GM23338 (cell line): Measurements from ENCODE around the gene SMTN. TPM values are rescaled to one million over a fixed set of nuclear protein-coding genes. Genes with fewer than 3 reads are reported as not detected.

ENCODE experiments used
- ATAC-seq: fragments of 200-7000 bp; cut with Tn5 transposase; 3 replicates; pipeline ENCODE4 v1.9.1; 2020
- DNase-seq: peaks from one replicate; pipeline ENCODE4 v3.0.0-alpha.2; 2015; ENCODE audit warnings: low spot score
- H2AFZ ChIP-seq: fragments of 200-600 bp; sonication (generic); 2 replicates; pipeline ENCODE4 v1.8.0; 2016; ENCODE audit warnings: antibody characterized with exemption, mild to moderate bottlenecking, moderate library complexity
- H3F3A ChIP-seq: fragments of 200-600 bp; sonication (generic); replicated peaks from 2 replicates; pipeline ENCODE4 v1.8.0; 2017; ENCODE audit warnings: antibody characterized with exemption, mixed run types, low read depth
- H3K27ac ChIP-seq: fragments of 200-600 bp; sonication (generic); 2 replicates; pipeline ENCODE4 v1.6.1; 2016; ENCODE audit warnings: low read depth
- H3K27me3 ChIP-seq: fragments of 200-600 bp; sonication (generic); 2 replicates; pipeline ENCODE4 v1.8.0; 2016; ENCODE audit warnings: mild to moderate bottlenecking, mixed run types, moderate library complexity; ENCODE audit not compliant: insufficient read depth
- H3K36me3 ChIP-seq: fragments of 200-600 bp; sonication (generic); 2 replicates; pipeline ENCODE4 v1.8.0; 2016; ENCODE audit warnings: mild to moderate bottlenecking; ENCODE audit not compliant: insufficient read depth
- H3K4me1 ChIP-seq: fragments of 200-600 bp; sonication (generic); 2 replicates; pipeline ENCODE4 v1.8.0; 2016; ENCODE audit warnings: mild to moderate bottlenecking, moderate library complexity; ENCODE audit not compliant: insufficient read depth
- H3K4me2 ChIP-seq: fragments of 200-600 bp; sonication (generic); 2 replicates; pipeline ENCODE4 v1.7.1; 2017; ENCODE audit warnings: mixed run types
- H3K4me3 ChIP-seq: fragments of 200-600 bp; sonication (generic); 2 replicates; pipeline ENCODE4 v1.6.1; 2016; ENCODE audit warnings: mixed run types
- H3K79me2 ChIP-seq: fragments of 200-600 bp; sonication (generic); replicated peaks from 2 replicates; pipeline ENCODE4 v1.8.0; 2017; ENCODE audit warnings: mild to moderate bottlenecking; ENCODE audit not compliant: insufficient read depth
- H3K9me2 ChIP-seq: fragments of 200-600 bp; sonication (generic); 2 replicates; pipeline ENCODE4 v1.8.0; 2017; ENCODE audit not compliant: insufficient read depth
- H4K20me1 ChIP-seq: fragments of 200-600 bp; sonication (generic); replicated peaks from 2 replicates; pipeline ENCODE4 v1.8.0; 2017; ENCODE audit warnings: mild to moderate bottlenecking; ENCODE audit not compliant: insufficient read depth
- H3K27ac Mint-ChIP-seq: 2 replicates; pipeline ENCODE4 v1.8.0; 2020; ENCODE audit warnings: inconsistent platforms, mild to moderate bottlenecking, moderate library complexity, mixed read lengths
- H3K27me3 Mint-ChIP-seq: 3 replicates; pipeline ENCODE4 v1.8.0; 2022; ENCODE audit warnings: low read depth, mild to moderate bottlenecking, moderate library complexity, mixed read lengths, inconsistent platforms; ENCODE audit not compliant: insufficient read depth, poor library complexity
- H3K36me3 Mint-ChIP-seq: 3 replicates; pipeline ENCODE4 v1.8.0; 2021; ENCODE audit warnings: low read depth, mild to moderate bottlenecking, inconsistent platforms, moderate library complexity, mixed read lengths
- H3K4me1 Mint-ChIP-seq: 3 replicates; pipeline ENCODE4 v1.8.0; 2020; ENCODE audit warnings: mild to moderate bottlenecking, inconsistent platforms, mixed read lengths
- H3K4me3 Mint-ChIP-seq: 3 replicates; pipeline ENCODE4 v1.8.0; 2021; ENCODE audit warnings: moderate library complexity, mild to moderate bottlenecking, inconsistent platforms, mixed read lengths
- H3K9me3 Mint-ChIP-seq: 3 replicates; pipeline ENCODE4 v1.8.0; 2020; ENCODE audit warnings: moderate library complexity, mild to moderate bottlenecking, inconsistent platforms, mixed read lengths
- STAT1 ChIP-seq: IDR thresholded peaks from one replicate; pipeline ENCODE4 v1.6.1; 2016; ENCODE audit warnings: antibody characterized with exemption; ENCODE audit not compliant: unreplicated experiment
- polyA plus RNA-seq: library from polyadenylated mRNA; unstranded; fragments of >200 nt; fragmentation: Nextera tagmentation; extraction: Ambion mirVana; gene quantifications from 2 replicates; pipeline ENCODE4 v1.2.1, GENCODE V29; 2016
- total RNA-seq: library from RNA; depleted of rRNA; stranded (reverse); fragments of >200 nt; shearing (Covaris generic); gene quantifications from 2 replicates; pipeline ENCODE4 v1.2.3, GENCODE V29; 2014
- TF ChIP-seq, protein P1 (sequence below), 2 experiments: fragments of 200-600 bp in 1 of 2; sonication (generic) in 1 of 2; conservative IDR thresholded peaks; 2 replicates each; pipeline versions ENCODE4 v1.5.1 to v1.6.1; 2016 to 2017; ENCODE audit warnings: antibody characterized with exemption in 2 of 2, low read depth in 2 of 2, mild to moderate bottlenecking in 2 of 2, moderate library complexity in 1 of 2
- TF ChIP-seq, protein P2 (sequence below): IDR thresholded peaks from one replicate; pipeline ENCODE4 v1.6.1; 2018; ENCODE audit warnings: antibody characterized with exemption; ENCODE audit not compliant: unreplicated experiment

Gene SMTN
- total and polyA plus RNA-seq, 2 experiments from 2014 or later: 27.4 to 32.2 TPM

DNA sequence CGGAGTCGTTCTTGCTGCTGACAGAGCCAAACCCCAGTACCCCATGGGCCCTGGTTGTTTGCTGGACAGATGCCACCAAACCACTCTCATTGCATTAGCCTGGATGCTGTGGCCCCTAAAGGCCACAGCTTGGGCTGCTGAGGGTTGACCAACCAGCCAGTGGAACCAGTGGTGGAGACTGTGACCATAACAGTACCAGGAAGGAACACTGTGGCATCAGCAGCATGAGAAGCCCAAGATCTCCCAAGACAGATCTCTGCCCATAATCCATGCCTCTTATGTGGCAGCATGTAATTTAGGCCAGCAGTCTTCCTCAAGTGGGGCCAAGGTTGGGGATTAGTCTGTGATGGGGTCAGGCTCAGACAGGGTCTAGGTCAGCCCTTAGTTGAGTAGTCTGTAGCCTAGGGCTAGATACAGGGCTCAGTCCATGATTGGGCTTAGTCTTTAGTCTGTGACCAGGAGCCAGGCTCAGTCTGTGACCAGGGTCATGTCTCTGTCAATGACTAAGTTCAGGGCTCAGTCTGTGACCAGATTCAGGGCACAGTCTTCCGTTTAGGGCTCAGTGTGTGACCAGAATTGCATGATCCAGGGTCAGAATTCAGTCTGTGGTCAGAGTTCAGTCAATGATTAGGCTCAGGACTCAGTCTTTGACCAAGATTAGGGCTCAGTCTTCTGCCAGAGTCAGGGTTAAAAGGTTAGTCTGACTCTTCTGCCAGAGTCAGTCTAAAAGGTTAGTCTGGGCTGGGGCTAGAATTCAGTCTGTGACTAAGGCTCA, 37.1 kb downstream of the SMTN start:
- H4K20me1 ChIP-seq: no peaks in the 10 kb centered on the region
- no peak for DNase-seq
- no peaks in the 10 kb centered on the region for H3K79me2 ChIP-seq
- no peak for ATAC-seq
- Mint-ChIP-seq H3K27me3 (peaks cover 9% of the 10 kb centered on the region), H3K27ac (no peak overlapping the region), H3K9me3 (no peaks in the 10 kb centered on the region), H3K4me3 (no peak overlapping the region), H3K36me3 (no peaks in the 10 kb centered on the region), H3K4me1 (peaks cover 16% of the 10 kb centered on the region)
- no peaks in the 10 kb centered on the region; the same call in 1 of the 2 replicates for H3K36me3 ChIP-seq
- no peaks in the 10 kb centered on the region for H3K9me2 ChIP-seq
- no peak overlapping the region for H3K27ac ChIP-seq
- H3K4me2 ChIP-seq: no peak overlapping the region
- TF ChIP-seq STAT1: no peak
- TF ChIP-seq, protein P1, sequence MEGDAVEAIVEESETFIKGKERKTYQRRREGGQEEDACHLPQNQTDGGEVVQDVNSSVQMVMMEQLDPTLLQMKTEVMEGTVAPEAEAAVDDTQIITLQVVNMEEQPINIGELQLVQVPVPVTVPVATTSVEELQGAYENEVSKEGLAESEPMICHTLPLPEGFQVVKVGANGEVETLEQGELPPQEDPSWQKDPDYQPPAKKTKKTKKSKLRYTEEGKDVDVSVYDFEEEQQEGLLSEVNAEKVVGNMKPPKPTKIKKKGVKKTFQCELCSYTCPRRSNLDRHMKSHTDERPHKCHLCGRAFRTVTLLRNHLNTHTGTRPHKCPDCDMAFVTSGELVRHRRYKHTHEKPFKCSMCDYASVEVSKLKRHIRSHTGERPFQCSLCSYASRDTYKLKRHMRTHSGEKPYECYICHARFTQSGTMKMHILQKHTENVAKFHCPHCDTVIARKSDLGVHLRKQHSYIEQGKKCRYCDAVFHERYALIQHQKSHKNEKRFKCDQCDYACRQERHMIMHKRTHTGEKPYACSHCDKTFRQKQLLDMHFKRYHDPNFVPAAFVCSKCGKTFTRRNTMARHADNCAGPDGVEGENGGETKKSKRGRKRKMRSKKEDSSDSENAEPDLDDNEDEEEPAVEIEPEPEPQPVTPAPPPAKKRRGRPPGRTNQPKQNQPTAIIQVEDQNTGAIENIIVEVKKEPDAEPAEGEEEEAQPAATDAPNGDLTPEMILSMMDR (conservative IDR thresholded peaks at IDR 0.05; ENCODE audit: low read depth in 2 of 2): no peak
- no peak overlapping the region for H3K4me3 ChIP-seq
- H3K4me1 ChIP-seq: peaks cover 6% of the 10 kb centered on the region; the same call in 1 of the 2 replicates
- no peak overlapping the region for H2AFZ ChIP-seq
- H3F3A ChIP-seq: no peaks in the 10 kb centered on the region
- no peaks in the 10 kb centered on the region for H3K27me3 ChIP-seq

DNA sequence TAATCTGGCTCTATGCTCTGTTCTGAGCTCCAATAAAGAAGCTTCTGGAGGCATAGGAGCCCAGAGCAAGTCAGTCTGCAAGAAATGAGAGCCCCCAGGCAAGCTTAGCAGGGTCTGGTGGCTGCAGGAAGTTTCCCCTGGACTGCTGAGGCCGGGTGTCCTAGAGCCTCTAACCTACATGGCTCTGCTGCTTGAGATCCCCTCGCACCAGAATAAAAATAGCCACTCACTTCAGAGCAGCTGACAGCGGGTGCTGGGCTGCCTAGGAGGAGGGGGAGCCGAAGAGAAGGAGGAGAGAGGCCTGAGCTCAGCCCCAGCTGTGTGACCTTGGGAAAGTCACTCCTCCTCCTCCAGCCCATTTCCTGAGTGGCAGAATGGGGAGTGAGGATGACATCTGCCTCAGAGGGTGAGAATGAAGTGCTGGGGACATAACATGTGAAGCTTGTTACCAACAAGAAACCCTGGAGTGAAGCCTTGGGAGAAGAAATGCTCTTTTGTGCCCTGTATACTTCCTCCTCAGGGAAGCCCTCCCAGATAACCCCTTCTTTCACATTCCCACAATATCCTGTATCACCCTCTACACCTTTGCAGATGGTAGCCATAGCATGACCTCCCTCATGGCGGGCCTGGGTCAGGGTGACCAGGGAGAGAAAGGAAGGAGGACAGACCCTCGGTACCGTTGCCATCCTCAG, 38.1 kb downstream of the SMTN start:
- no peak overlapping the region for H3K27ac ChIP-seq
- H3K27ac Mint-ChIP-seq: no peak overlapping the region
- H3K36me3 Mint-ChIP-seq: no peaks in the 10 kb centered on the region
- DNase-seq (no peak), ATAC-seq (no peak)
- no peaks in the 10 kb centered on the region for H3K9me3 Mint-ChIP-seq
- no peaks in the 10 kb centered on the region for H3K79me2 ChIP-seq
- peaks cover 6% of the 10 kb centered on the region; the same call in 1 of the 2 replicates for H3K4me1 ChIP-seq
- no peak overlapping the region for H2AFZ ChIP-seq
- no peak overlapping the region for H3K4me2 ChIP-seq
- H3K4me1 Mint-ChIP-seq: peaks cover 19% of the 10 kb centered on the region
- H3K4me3 Mint-ChIP-seq: no peak overlapping the region
- TF ChIP-seq, protein P2, sequence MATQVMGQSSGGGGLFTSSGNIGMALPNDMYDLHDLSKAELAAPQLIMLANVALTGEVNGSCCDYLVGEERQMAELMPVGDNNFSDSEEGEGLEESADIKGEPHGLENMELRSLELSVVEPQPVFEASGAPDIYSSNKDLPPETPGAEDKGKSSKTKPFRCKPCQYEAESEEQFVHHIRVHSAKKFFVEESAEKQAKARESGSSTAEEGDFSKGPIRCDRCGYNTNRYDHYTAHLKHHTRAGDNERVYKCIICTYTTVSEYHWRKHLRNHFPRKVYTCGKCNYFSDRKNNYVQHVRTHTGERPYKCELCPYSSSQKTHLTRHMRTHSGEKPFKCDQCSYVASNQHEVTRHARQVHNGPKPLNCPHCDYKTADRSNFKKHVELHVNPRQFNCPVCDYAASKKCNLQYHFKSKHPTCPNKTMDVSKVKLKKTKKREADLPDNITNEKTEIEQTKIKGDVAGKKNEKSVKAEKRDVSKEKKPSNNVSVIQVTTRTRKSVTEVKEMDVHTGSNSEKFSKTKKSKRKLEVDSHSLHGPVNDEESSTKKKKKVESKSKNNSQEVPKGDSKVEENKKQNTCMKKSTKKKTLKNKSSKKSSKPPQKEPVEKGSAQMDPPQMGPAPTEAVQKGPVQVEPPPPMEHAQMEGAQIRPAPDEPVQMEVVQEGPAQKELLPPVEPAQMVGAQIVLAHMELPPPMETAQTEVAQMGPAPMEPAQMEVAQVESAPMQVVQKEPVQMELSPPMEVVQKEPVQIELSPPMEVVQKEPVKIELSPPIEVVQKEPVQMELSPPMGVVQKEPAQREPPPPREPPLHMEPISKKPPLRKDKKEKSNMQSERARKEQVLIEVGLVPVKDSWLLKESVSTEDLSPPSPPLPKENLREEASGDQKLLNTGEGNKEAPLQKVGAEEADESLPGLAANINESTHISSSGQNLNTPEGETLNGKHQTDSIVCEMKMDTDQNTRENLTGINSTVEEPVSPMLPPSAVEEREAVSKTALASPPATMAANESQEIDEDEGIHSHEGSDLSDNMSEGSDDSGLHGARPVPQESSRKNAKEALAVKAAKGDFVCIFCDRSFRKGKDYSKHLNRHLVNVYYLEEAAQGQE: no peak
- H3K27me3 Mint-ChIP-seq: peaks cover 11% of the 10 kb centered on the region
- H4K20me1 ChIP-seq: no peaks in the 10 kb centered on the region
- H3K9me2 ChIP-seq: no peaks in the 10 kb centered on the region
- no peaks in the 10 kb centered on the region for H3F3A ChIP-seq
- no peak overlapping the region for H3K4me3 ChIP-seq
- H3K27me3 ChIP-seq: no peaks in the 10 kb centered on the region
- no peaks in the 10 kb centered on the region; the same call in 1 of the 2 replicates for H3K36me3 ChIP-seq
